Keratinocyte (primary cell): ENCODE data around the gene ENTHD1. TPM values are rescaled to one million over a fixed set of nuclear protein-coding genes. Genes with fewer than 3 reads are reported as not detected.

Experiments
- DNase-seq: peaks from one replicate; pipeline ENCODE4 v3.0.0-alpha.2; 2011; ENCODE audit warnings: low read depth, missing footprints, low spot score
- FAIRE-seq: peaks from 2 replicates; lab custom pipeline; 2011; peaks lifted over from hg19 to GRCh38; lab: Jason Lieb, UNC
- H2AFZ ChIP-seq: 2 replicates; pipeline ENCODE4 v1.6.0; 2012; ENCODE audit warnings: low read length, control low read depth, inconsistent platforms; ENCODE audit not compliant: control insufficient read depth
- H3K27ac ChIP-seq: 2 replicates; pipeline ENCODE4 v1.5.1; 2011; ENCODE audit warnings: low read length; ENCODE audit not compliant: control insufficient read depth, insufficient read depth
- H3K27me3 ChIP-seq: 3 replicates; pipeline ENCODE4 v1.6.0; 2011; ENCODE audit warnings: low read length; ENCODE audit not compliant: control insufficient read depth, insufficient read depth; ENCODE audit errors: extremely low read depth
- H3K36me3 ChIP-seq, 2 experiments: 2 replicates in 1 of 2; 3 replicates in 1 of 2; pipeline ENCODE4 v1.5.1; 2011; ENCODE audit warnings: low read length in 2 of 2, mild to moderate bottlenecking in 1 of 2; ENCODE audit not compliant: control insufficient read depth in 2 of 2, insufficient read depth in 2 of 2; ENCODE audit errors: extremely low read depth in 1 of 2
- H3K4me1 ChIP-seq: 3 replicates; pipeline ENCODE4 v1.5.1; 2011; ENCODE audit warnings: low read length; ENCODE audit not compliant: control insufficient read depth, insufficient read depth; ENCODE audit errors: extremely low read depth
- H3K4me2 ChIP-seq: 3 replicates; pipeline ENCODE4 v1.6.0; 2011; ENCODE audit warnings: low read depth, low read length; ENCODE audit not compliant: control insufficient read depth, insufficient read depth; ENCODE audit errors: extremely low read depth
- H3K4me3 ChIP-seq, 3 experiments: fragments of 200-600 bp in 1 of 3; sonication (generic) in 1 of 3; 2 replicates in 2 of 3; 3 replicates in 1 of 3; pipeline ENCODE4 v1.5.1; 2011 to 2016; ENCODE audit warnings: low read length in 3 of 3, mild to moderate bottlenecking in 3 of 3, control low read depth in 2 of 3, inconsistent platforms in 1 of 3, low read depth in 1 of 3, mixed read lengths in 1 of 3, mixed run types in 1 of 3, moderate library complexity in 1 of 3; ENCODE audit not compliant: control insufficient read depth in 2 of 3, insufficient read depth in 2 of 3; ENCODE audit errors: extremely low read depth in 1 of 3
- H3K79me2 ChIP-seq: 2 replicates; pipeline ENCODE4 v1.6.0; 2012; ENCODE audit warnings: low read length; ENCODE audit not compliant: control insufficient read depth, insufficient read depth
- H3K9ac ChIP-seq: 3 replicates; pipeline ENCODE4 v1.6.0; 2011; ENCODE audit warnings: low read length; ENCODE audit not compliant: control insufficient read depth, insufficient read depth; ENCODE audit errors: extremely low read depth
- H3K9me1 ChIP-seq: 3 replicates; pipeline ENCODE4 v1.6.0; 2011; ENCODE audit warnings: low read length; ENCODE audit not compliant: control insufficient read depth, insufficient read depth; ENCODE audit errors: extremely low read depth
- H3K9me3 ChIP-seq: 2 replicates; pipeline ENCODE4 v1.5.1; 2012; ENCODE audit warnings: low read depth, low read length; ENCODE audit not compliant: control insufficient read depth
- H4K20me1 ChIP-seq: 3 replicates; pipeline ENCODE4 v1.6.0; 2011; ENCODE audit warnings: low read length; ENCODE audit not compliant: control insufficient read depth, insufficient read depth; ENCODE audit errors: extremely low read depth
- CTCF ChIP-seq, 3 experiments: IDR thresholded peaks in 1 of 3; conservative IDR thresholded peaks in 1 of 3; optimal IDR thresholded peaks in 1 of 3; 2 replicates in 2 of 3; 3 replicates in 1 of 3; pipeline versions ENCODE3 to v1.5.1; 2011; ENCODE audit warnings: low read length in 3 of 3, mild to moderate bottlenecking in 3 of 3, moderate library complexity in 2 of 3, control low read depth in 1 of 3, inconsistent platforms in 1 of 3; ENCODE audit not compliant: insufficient read depth in 2 of 3; ENCODE audit errors: extremely low read depth in 1 of 3
- EZH2 ChIP-seq: IDR thresholded peaks from one replicate; pipeline ENCODE4 v1.6.1; 2012; ENCODE audit warnings: inconsistent platforms, mild to moderate bottlenecking, low read length, moderate library complexity
- dilution Hi-C: fragments of 300-500 bp; cut with MboI; formaldehyde crosslinking; loops from one replicate; pipeline ENCODE4 v1.7.0; 2020; ENCODE audit warnings: low sequenced_read_pairs; ENCODE audit not compliant: extremely low pct_ligation_motif_present
- polyA plus RNA-seq, 5 experiments: library from polyadenylated mRNA; depleted of rRNA in 3 of 5; stranded (reverse) in 3 of 5; stranded (forward) in 1 of 5; unstranded in 1 of 5; fragments of >200 nt; gene quantifications; 1 replicate in 1 of 5; 2 replicates in 3 of 5; 3 replicates in 1 of 5; pipeline versions ENCODE4 v1.2.1 to v1.2.3, GENCODE V29; 2011 to 2012; ENCODE audit warnings: missing spikeins in 2 of 5, low read depth in 1 of 5, low replicate concordance in 1 of 5

The ENTHD1 gene
- polyA plus RNA-seq, 1 donor (not counting 4 experiments of a cell fraction or from before 2014, with no cell fraction given): not detected

- H3K9me3 ChIP-seq: no peaks in the 10 kb centered on the region
- no peaks in the 10 kb centered on the region for H3K4me1 ChIP-seq
- no peak overlapping the region for H3K4me3 ChIP-seq
- H3K27ac ChIP-seq: no peak overlapping the region
- FAIRE-seq (no peak), DNase-seq (no peak)
- H3K79me2 ChIP-seq: no peaks in the 10 kb centered on the region
- H3K36me3 ChIP-seq: no peaks in the 10 kb centered on the region
- H4K20me1 ChIP-seq: no peaks in the 10 kb centered on the region
- no peaks in the 10 kb centered on the region for H3K9me1 ChIP-seq
- no peak for TF ChIP-seq CTCF (optimal IDR thresholded peaks at IDR 0.05 in 1 of 3, IDR thresholded peaks at IDR 0.05 in 1 of 3, conservative IDR thresholded peaks at IDR 0.05 in 1 of 3; ENCODE audit: extremely low read depth in 1 of 3, insufficient read depth in 2 of 3, low read length in 3 of 3)
- no peak for TF ChIP-seq EZH2
- dilution Hi-C loops: no loop called here
- no peak overlapping the region for H3K9ac ChIP-seq
- H3K27me3 ChIP-seq: no peaks in the 10 kb centered on the region
- H2AFZ ChIP-seq: no peak overlapping the region
- no peak overlapping the region for H3K4me2 ChIP-seq
Measured at GRCh38 chr22:39873965-39874364, 19.6 kb downstream of the ENTHD1 start.

DNA sequence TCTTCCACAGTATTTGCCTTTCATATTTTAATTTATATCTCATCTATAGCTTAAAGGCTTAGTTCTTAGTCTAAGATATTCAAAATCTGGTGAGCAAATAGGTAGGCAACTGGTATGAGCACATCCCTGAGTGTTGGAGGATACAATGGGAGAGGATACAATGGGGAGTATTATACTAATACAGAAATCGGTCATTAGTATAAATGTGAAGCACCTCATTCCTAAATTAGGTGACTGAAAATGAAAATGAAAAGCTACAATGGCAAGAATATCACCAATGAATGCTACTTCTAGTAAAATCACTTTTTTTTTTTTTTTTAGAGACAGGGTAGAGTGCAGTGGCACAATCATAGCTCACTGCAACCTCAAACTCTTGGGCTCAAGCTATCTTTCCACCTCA lies 21.0 kb downstream of the ENTHD1 start:
- no peak overlapping the region for H3K4me2 ChIP-seq
- DNase-seq: no peak
- TF ChIP-seq EZH2: no peak
- TF ChIP-seq CTCF (optimal IDR thresholded peaks at IDR 0.05 in 1 of 3, IDR thresholded peaks at IDR 0.05 in 1 of 3, conservative IDR thresholded peaks at IDR 0.05 in 1 of 3; ENCODE audit: extremely low read depth in 1 of 3, insufficient read depth in 2 of 3, low read length in 3 of 3): no peak
- no peak overlapping the region for H2AFZ ChIP-seq
- dilution Hi-C loops: no loop called here
- no peaks in the 10 kb centered on the region for H3K79me2 ChIP-seq
- H3K9me3 ChIP-seq: no peaks in the 10 kb centered on the region
- H3K27ac ChIP-seq: no peak overlapping the region
- no peak overlapping the region for H3K9ac ChIP-seq
- no peak overlapping the region for H3K4me3 ChIP-seq
- H3K27me3 ChIP-seq: no peaks in the 10 kb centered on the region
- no peaks in the 10 kb centered on the region for H3K9me1 ChIP-seq
- H3K4me1 ChIP-seq: no peaks in the 10 kb centered on the region
- no peaks in the 10 kb centered on the region for H3K36me3 ChIP-seq
- no peaks in the 10 kb centered on the region for H4K20me1 ChIP-seq
- FAIRE-seq: no peak
